IMR-90 (cell line): ENCODE measurements around the gene MAB21L4. TPM values are rescaled to one million over a fixed set of nuclear protein-coding genes. Genes with fewer than 3 reads are reported as not detected.

Experiments used
- ATAC-seq: fragments of 200-7000 bp; cut with Tn5 transposase; 2 replicates; pipeline ENCODE4 v1.9.1; 2020; ENCODE audit warnings: low read depth, mild to moderate bottlenecking, moderate library complexity
- BruUV-seq: library from RNA; stranded (reverse); fragments of 400-500 nt; replicated peaks from 2 replicates; lab custom pipeline; 2021; lab: Mats Ljungman, UMichigan
- CTCF ChIA-PET: fragments of 300-600 bp; formaldehyde crosslinking; extraction: SDS; loops from one replicate; lab custom pipeline; 2021; ENCODE audit warnings: antibody characterized with exemption; lab: Yijun Ruan, JAX
- POLR2A ChIA-PET: fragments of 300-600 bp; sonication (Branson Sonifier 250); formaldehyde crosslinking; loops from one replicate; lab custom pipeline; 2022; ENCODE audit warnings: antibody characterized with exemption; ENCODE audit not compliant: unreplicated experiment; lab: Charles Lee
- DNase-seq: peaks from one replicate; pipeline ENCODE4 v3.0.0; 2013
- H2AFZ ChIP-seq: replicated peaks from 2 replicates; pipeline ENCODE3; 2013; ENCODE audit warnings: low read length, mild to moderate bottlenecking; ENCODE audit not compliant: poor library complexity
- H2AK5ac ChIP-seq: 2 replicates; pipeline ENCODE4 v1.6.1; 2013; ENCODE audit warnings: low read depth, low read length, inconsistent platforms
- H2AK9ac ChIP-seq: replicated peaks from 2 replicates; pipeline ENCODE3; 2013; ENCODE audit warnings: mild to moderate bottlenecking, low read depth, low read length, moderate library complexity; ENCODE audit not compliant: poor library complexity
- H2BK120ac ChIP-seq: 2 replicates; pipeline ENCODE4 v1.6.1; 2013; ENCODE audit warnings: low read depth, low read length, inconsistent platforms
- H2BK15ac ChIP-seq: 3 replicates; pipeline ENCODE4 v1.6.1; 2013; ENCODE audit warnings: low read depth, low read length, inconsistent platforms
- H2BK20ac ChIP-seq: 2 replicates; pipeline ENCODE4 v1.6.1; 2013; ENCODE audit warnings: low read depth, mild to moderate bottlenecking, inconsistent platforms, low read length, moderate library complexity
- H2BK5ac ChIP-seq: 2 replicates; pipeline ENCODE4 v1.6.1; 2013; ENCODE audit warnings: mild to moderate bottlenecking, low read depth, low read length, inconsistent platforms; ENCODE audit not compliant: poor library complexity, severe bottlenecking
- H3K14ac ChIP-seq: replicated peaks from 2 replicates; pipeline ENCODE4 v1.6.1; 2013; ENCODE audit warnings: low read depth, low read length, inconsistent platforms
- H3K18ac ChIP-seq: 2 replicates; pipeline ENCODE4 v1.6.1; 2013; ENCODE audit warnings: low read depth, low read length, control low read depth
- H3K23ac ChIP-seq: 2 replicates; pipeline ENCODE4 v1.6.1; 2013; ENCODE audit warnings: low read depth, low read length, inconsistent platforms
- H3K27ac ChIP-seq: 2 replicates; pipeline ENCODE4 v1.5.1; 2013; ENCODE audit warnings: mild to moderate bottlenecking, control low read depth, low read length; ENCODE audit not compliant: insufficient read depth
- H3K27me3 ChIP-seq: 2 replicates; pipeline ENCODE4 v1.6.1; 2013; ENCODE audit warnings: low read length; ENCODE audit not compliant: control insufficient read depth, insufficient read depth
- H3K36me3 ChIP-seq: 2 replicates; pipeline ENCODE4 v1.6.1; 2013; ENCODE audit warnings: low read length, mixed read lengths; ENCODE audit not compliant: control insufficient read depth, insufficient read depth
- H3K4ac ChIP-seq: 2 replicates; pipeline ENCODE4 v1.6.1; 2013; ENCODE audit warnings: low read depth, low read length, inconsistent platforms
- H3K4me1 ChIP-seq: 2 replicates; pipeline ENCODE4 v1.6.1; 2013; ENCODE audit warnings: low read length, mixed read lengths; ENCODE audit not compliant: control insufficient read depth, insufficient read depth
- H3K4me2 ChIP-seq: 2 replicates; pipeline ENCODE4 v1.6.1; 2013; ENCODE audit warnings: low read depth, mild to moderate bottlenecking, control low read depth, low read length, moderate library complexity
- H3K4me3 ChIP-seq: 2 replicates; pipeline ENCODE4 v1.5.1; 2013; ENCODE audit warnings: low read depth, mild to moderate bottlenecking, control low read depth, low read length, moderate library complexity; ENCODE audit not compliant: insufficient read depth
- H3K56ac ChIP-seq: 2 replicates; pipeline ENCODE4 v1.6.1; 2013; ENCODE audit warnings: low read length, inconsistent platforms; ENCODE audit not compliant: insufficient read depth; ENCODE audit errors: extremely low read depth
- H3K79me1 ChIP-seq, 2 experiments: 2 replicates each; pipeline ENCODE4 v1.6.1; 2013; ENCODE audit warnings: low read length in 2 of 2, inconsistent platforms in 1 of 2, low read depth in 1 of 2
- H3K9ac ChIP-seq: 2 replicates; pipeline ENCODE4 v1.6.1; 2013; ENCODE audit warnings: low read depth, low read length, control low read depth
- H3K9me1 ChIP-seq: 2 replicates; pipeline ENCODE4 v1.6.1; 2013; ENCODE audit warnings: low read length, inconsistent platforms; ENCODE audit not compliant: insufficient read depth
- H3K9me3 ChIP-seq: 2 replicates; pipeline ENCODE4 v1.6.1; 2013; ENCODE audit warnings: low read length; ENCODE audit not compliant: control insufficient read depth, insufficient read depth
- H4K20me1 ChIP-seq: 2 replicates; pipeline ENCODE4 v1.6.1; 2013; ENCODE audit warnings: low read length, inconsistent platforms; ENCODE audit not compliant: insufficient read depth
- H4K5ac ChIP-seq: 2 replicates; pipeline ENCODE4 v1.6.1; 2013; ENCODE audit warnings: mild to moderate bottlenecking, low read depth, low read length, control low read depth
- H4K8ac ChIP-seq, 2 experiments: 2 replicates each; pipeline ENCODE4 v1.6.1; 2013; ENCODE audit warnings: low read depth in 2 of 2, low read length in 2 of 2, control low read depth in 1 of 2, inconsistent platforms in 1 of 2
- H4K91ac ChIP-seq: 2 replicates; pipeline ENCODE4 v1.6.1; 2013; ENCODE audit warnings: low read depth, low read length, inconsistent platforms; ENCODE audit not compliant: insufficient read depth
- BHLHE40 ChIP-seq: fragments of 150-350 bp; IDR thresholded peaks from 2 replicates; pipeline ENCODE4 v1.6.1; 2016; ENCODE audit warnings: mild to moderate bottlenecking, low read depth, low read length
- CEBPB ChIP-seq: IDR thresholded peaks from 2 replicates; pipeline ENCODE4 v1.6.1; 2012; ENCODE audit warnings: low read depth, low read length, improper control_type of control experiment
- CHD1 ChIP-seq: IDR thresholded peaks from 2 replicates; pipeline ENCODE4 v1.6.1; 2012; ENCODE audit warnings: low read depth, low read length, improper control_type of control experiment
- FOS ChIP-seq: fragments of 150-350 bp; IDR thresholded peaks from 2 replicates; pipeline ENCODE4 v1.6.1; 2016; ENCODE audit warnings: low read depth, low read length
- MAFK ChIP-seq: IDR thresholded peaks from 2 replicates; pipeline ENCODE4 v1.6.1; 2012; ENCODE audit warnings: low read depth, low read length, improper control_type of control experiment
- MAZ ChIP-seq: IDR thresholded peaks from 2 replicates; pipeline ENCODE4 v1.6.1; 2012; ENCODE audit warnings: low read depth, mild to moderate bottlenecking, low read length, improper control_type of control experiment, moderate library complexity, borderline replicate concordance
- MXI1 ChIP-seq: IDR thresholded peaks from 2 replicates; pipeline ENCODE4 v1.6.1; 2012; ENCODE audit warnings: low read depth, mild to moderate bottlenecking, low read length, moderate library complexity, borderline replicate concordance
- NFE2L2 ChIP-seq: fragments of 150-350 bp; IDR thresholded peaks from 2 replicates; pipeline ENCODE4 v1.6.1; 2016; ENCODE audit warnings: low read depth, mild to moderate bottlenecking, low read length
- POLR2A ChIP-seq: IDR thresholded peaks from 2 replicates; pipeline ENCODE4 v1.6.1; 2012; ENCODE audit warnings: mild to moderate bottlenecking, low read depth, low read length
- RAD21 ChIP-seq: IDR thresholded peaks from 2 replicates; pipeline ENCODE4 v1.6.1; 2012; ENCODE audit warnings: low read length, improper control_type of control experiment
- RCOR1 ChIP-seq: IDR thresholded peaks from 2 replicates; pipeline ENCODE4 v1.6.1; 2012; ENCODE audit warnings: mild to moderate bottlenecking, low read length, improper control_type of control experiment; ENCODE audit not compliant: insufficient replicate concordance
- RFX5 ChIP-seq: IDR thresholded peaks from 2 replicates; pipeline ENCODE4 v1.8.0; 2012; ENCODE audit warnings: low read depth, mild to moderate bottlenecking, low read length, moderate library complexity
- SMC3 ChIP-seq: fragments of 150-350 bp; IDR thresholded peaks from 2 replicates; pipeline ENCODE4 v1.6.1; 2016; ENCODE audit warnings: low read depth, mild to moderate bottlenecking, antibody characterized with exemption, low read length, moderate library complexity
- WGBS, 2 experiments: methylation state at CpG; one replicate each; pipeline versions ENCODE4 v1.1.5 to v1.1.7; 2013; ENCODE audit warnings: missing lambda C conversion rate in 2 of 2; ENCODE audit not compliant: insufficient read length in 1 of 2; ENCODE audit errors: extremely low coverage in 2 of 2; 5-methylcytosine and 5-hydroxymethylcytosine counted together
- dilution Hi-C: fragments of 300-500 bp; cut with HindIII; formaldehyde crosslinking; loops from one replicate; pipeline ENCODE4 v1.14.3; 2018; ENCODE audit warnings: low sequenced_read_pairs; ENCODE audit not compliant: unreplicated experiment
- in situ Hi-C: fragments of 300-500 bp; cut with MboI; formaldehyde crosslinking; loops from 3 replicates; pipeline ENCODE4 v1.14.3; 2019; ENCODE audit warnings: low sequenced_read_pairs, inconsistent platforms, mixed read lengths
- intact Hi-C: fragments of 100-400 bp; cut with micrococcal nuclease; formaldehyde crosslinking; loops from 2 replicates; pipeline ENCODE4 v1.10.0; 2022
- polyA plus RNA-seq, 3 experiments: library from polyadenylated mRNA; depleted of rRNA; stranded (reverse); fragments of >200 nt; gene quantifications; 2 replicates each; pipeline ENCODE4 v1.2.3, GENCODE V29; 2012; ENCODE audit warnings: low replicate concordance in 1 of 3
- total RNA-seq: library from RNA; depleted of rRNA; stranded (reverse); fragments of >200 nt; gene quantifications from 2 replicates; pipeline ENCODE4 v1.2.3, GENCODE V29; 2012
- TF ChIP-seq, protein P1 (sequence below): fragments of 150-350 bp; IDR thresholded peaks from 2 replicates; pipeline ENCODE4 v1.6.1; 2017; ENCODE audit warnings: mild to moderate bottlenecking, antibody characterized with exemption, low read length, low read depth
- TF ChIP-seq, protein P2 (sequence below): fragments of 150-350 bp; IDR thresholded peaks from 2 replicates; pipeline ENCODE4 v1.6.1; 2016; ENCODE audit warnings: low read depth, mild to moderate bottlenecking, low read length, moderate library complexity, borderline replicate concordance

The MAB21L4 gene
- total and polyA plus RNA-seq, 2 of the 4 experiments (the other 2 are of a cell fraction): not detected

DNA sequence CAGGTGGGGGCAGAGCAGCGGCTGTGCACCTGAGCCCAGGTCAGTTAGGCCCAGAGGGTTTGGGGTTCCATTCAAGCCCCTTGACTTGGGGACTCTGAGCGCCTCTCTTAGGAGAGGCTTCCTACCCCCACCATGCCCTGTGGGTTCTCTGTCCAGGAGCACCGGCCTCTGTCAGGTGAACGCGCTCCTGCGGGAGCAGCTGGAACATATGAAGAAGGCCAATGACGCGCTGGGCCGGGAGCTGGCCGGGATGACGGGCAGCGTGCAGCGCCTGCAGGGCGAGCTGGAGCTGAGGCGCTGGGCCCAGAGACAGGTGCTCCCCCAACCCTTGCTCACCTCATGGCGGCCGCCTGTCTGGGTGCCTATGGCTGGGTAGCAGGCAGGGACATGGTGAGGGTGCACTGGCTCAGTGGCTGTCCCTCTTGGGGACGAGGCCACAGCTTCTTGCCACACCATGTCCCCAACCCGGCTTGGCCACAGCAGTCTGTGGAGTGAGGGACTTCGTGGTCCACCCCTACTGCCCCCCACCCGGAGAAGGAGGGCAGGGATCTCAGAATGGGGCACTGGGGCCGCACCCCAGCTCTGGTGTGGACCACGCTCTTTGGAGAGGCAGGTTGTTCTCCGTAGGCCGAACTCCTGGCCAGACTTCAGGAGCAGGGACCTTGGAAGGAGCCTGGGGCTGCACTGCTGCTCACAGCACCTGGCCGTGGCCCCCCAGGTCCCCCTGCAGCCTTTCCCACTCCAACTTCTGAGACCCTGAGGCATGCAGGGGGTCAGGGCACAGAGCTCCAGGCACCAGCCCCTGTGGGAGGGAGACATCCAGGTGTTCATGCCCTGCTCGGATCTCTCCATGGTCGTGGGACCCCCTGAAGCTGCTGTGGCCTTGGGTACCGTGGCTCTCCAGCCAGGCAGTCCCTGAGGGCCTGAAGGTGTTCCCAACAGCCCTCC, 29.9 kb upstream of the MAB21L4 start:
- no peak overlapping the region for H3K56ac ChIP-seq
- H2AK9ac ChIP-seq: no peak overlapping the region
- peak overlapping the region; percentile 72; the same call in 1 of the 2 replicates for H2AK5ac ChIP-seq
- in situ Hi-C loops (no loop called here), intact Hi-C loops (no loop called here), dilution Hi-C loops (no loop called here)
- peaks cover 22% of the 10 kb centered on the region for H3K4me1 ChIP-seq
- 100% methylated on average over 8 of the region's 29 CpGs; no CpG with 5 or more reads in 1 of the 2 experiments for WGBS, 2 experiments
- ChIA-PET CTCF (no interaction called here), POLR2A (interaction anchor here (0.6 kb wide), 1 partner anchor 16 kb away, joined by 3 read pairs; no protein-coding TSS in a partner anchor)
- H2BK20ac ChIP-seq: no peak overlapping the region
- no peak overlapping the region for H4K5ac ChIP-seq
- H3K4ac ChIP-seq: no peak overlapping the region
- H3K36me3 ChIP-seq: no peaks in the 10 kb centered on the region
- H3K9ac ChIP-seq: no peak overlapping the region
- no peak overlapping the region for H2BK15ac ChIP-seq
- no peak overlapping the region for H3K27ac ChIP-seq
- BruUV-seq: no TSS peak
- H3K9me3 ChIP-seq: no peaks in the 10 kb centered on the region
- H3K18ac ChIP-seq: no peak overlapping the region
- H4K8ac ChIP-seq: no peak overlapping the region
- H3K9me1 ChIP-seq: peaks cover 10% of the 10 kb centered on the region
- ATAC-seq: no peak
- no peak for DNase-seq
- peaks cover 8% of the 10 kb centered on the region for H3K27me3 ChIP-seq
- H4K20me1 ChIP-seq: no peaks in the 10 kb centered on the region
- no peak overlapping the region for H2AFZ ChIP-seq
- no peak overlapping the region for H2BK120ac ChIP-seq
- no peak overlapping the region for H4K91ac ChIP-seq
- H3K4me3 ChIP-seq: no peak overlapping the region
- no peak overlapping the region for H3K4me2 ChIP-seq
- H2BK5ac ChIP-seq: no peak overlapping the region
- no peaks in the 10 kb centered on the region for H3K79me1 ChIP-seq
- TF ChIP-seq MXI1 (no peak), NFE2L2 (no peak), FOS (no peak), POLR2A (no peak), SMC3 (no peak), RAD21 (no peak), MAFK (no peak), CHD1 (no peak), CEBPB (no peak), RFX5 (no peak), MAZ (no peak), BHLHE40 (no peak), RCOR1 (no peak)
- TF ChIP-seq, protein P1, sequence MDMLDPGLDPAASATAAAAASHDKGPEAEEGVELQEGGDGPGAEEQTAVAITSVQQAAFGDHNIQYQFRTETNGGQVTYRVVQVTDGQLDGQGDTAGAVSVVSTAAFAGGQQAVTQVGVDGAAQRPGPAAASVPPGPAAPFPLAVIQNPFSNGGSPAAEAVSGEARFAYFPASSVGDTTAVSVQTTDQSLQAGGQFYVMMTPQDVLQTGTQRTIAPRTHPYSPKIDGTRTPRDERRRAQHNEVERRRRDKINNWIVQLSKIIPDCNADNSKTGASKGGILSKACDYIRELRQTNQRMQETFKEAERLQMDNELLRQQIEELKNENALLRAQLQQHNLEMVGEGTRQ: no peak
- TF ChIP-seq, protein P2, sequence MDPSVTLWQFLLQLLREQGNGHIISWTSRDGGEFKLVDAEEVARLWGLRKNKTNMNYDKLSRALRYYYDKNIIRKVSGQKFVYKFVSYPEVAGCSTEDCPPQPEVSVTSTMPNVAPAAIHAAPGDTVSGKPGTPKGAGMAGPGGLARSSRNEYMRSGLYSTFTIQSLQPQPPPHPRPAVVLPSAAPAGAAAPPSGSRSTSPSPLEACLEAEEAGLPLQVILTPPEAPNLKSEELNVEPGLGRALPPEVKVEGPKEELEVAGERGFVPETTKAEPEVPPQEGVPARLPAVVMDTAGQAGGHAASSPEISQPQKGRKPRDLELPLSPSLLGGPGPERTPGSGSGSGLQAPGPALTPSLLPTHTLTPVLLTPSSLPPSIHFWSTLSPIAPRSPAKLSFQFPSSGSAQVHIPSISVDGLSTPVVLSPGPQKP: no peak
- H3K23ac ChIP-seq: no peak overlapping the region
- H3K14ac ChIP-seq: no peak overlapping the region
